ENCODE data around the gene MIPEP. TPM values are rescaled to one million over a fixed set of nuclear protein-coding genes. Genes with fewer than 3 reads are reported as not detected.
A peak's percentile ranks its signal among the peaks of the same experiment; 100 is the strongest.

The MIPEP gene
- polyA plus RNA-seq, 2 of the 4 experiments (the other 2 are of a cell fraction): 21.6 to 32.8 TPM

- CTCF ChIA-PET: interaction anchor here (1.1 kb wide), 1 partner anchor 25 kb away, joined by 3 read pairs; no protein-coding TSS in a partner anchor
- ATAC-seq (no peak), DNase-seq (ENCODE audit: low read depth in 1 of 2, low spot score in 1 of 2) (no peak)
Measured at GRCh38 chr13:23877286-23877685, 11.9 kb downstream of the MIPEP start.

DNA sequence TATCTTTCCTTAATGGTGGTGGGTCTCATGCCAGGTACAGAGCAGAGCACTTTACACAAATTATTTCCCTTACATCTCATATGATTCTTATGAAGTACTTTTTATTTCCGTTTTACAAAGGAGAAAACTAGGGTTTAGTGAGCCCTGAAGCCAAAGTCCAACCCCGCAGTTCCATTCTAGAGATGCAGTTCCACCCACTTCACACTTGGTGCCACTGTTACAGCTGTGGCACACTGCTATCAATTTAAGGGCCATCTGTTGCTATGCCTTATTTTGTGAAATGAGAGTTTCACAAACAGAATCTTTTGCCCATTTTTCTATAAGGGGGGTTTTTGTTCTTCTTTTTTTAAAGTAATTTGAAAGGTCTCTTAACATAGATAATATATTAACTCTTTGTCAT, 12.9 kb downstream of the MIPEP start:
- CTCF ChIA-PET: interaction anchor here (1.8 kb wide), 1 partner anchor 14 kb away, joined by 5 read pairs; the partner anchor contains the start of gene MIPEP
- no peak overlapping the region for H3K4me3 ChIP-seq

More at GRCh38 chr13:23877286-23877685, 11.9 kb downstream of the MIPEP start:
- WGBS (ENCODE audit: missing lambda C conversion rate): 94% methylated on average over 4 of the region's 4 CpGs
- Histone ChIP-seq H3K4me2 (no peak overlapping the region), H3K4me3 (no peak overlapping the region), H3K4me1 (no peaks in the 10 kb centered on the region), H3K9me3 (no peaks in the 10 kb centered on the region), H3K27ac (no peak overlapping the region)
- TF ChIP-seq, protein P1, sequence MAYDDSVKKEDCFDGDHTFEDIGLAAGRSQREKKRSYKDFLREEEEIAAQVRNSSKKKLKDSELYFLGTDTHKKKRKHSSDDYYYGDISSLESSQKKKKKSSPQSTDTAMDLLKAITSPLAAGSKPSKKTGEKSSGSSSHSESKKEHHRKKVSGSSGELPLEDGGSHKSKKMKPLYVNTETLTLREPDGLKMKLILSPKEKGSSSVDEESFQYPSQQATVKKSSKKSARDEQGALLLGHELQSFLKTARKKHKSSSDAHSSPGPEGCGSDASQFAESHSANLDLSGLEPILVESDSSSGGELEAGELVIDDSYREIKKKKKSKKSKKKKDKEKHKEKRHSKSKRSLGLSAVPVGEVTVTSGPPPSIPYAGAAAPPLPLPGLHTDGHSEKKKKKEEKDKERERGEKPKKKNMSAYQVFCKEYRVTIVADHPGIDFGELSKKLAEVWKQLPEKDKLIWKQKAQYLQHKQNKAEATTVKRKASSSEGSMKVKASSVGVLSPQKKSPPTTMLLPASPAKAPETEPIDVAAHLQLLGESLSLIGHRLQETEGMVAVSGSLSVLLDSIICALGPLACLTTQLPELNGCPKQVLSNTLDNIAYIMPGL (CRISPR knock-in tag; IDR thresholded peaks at IDR 0.05; ENCODE audit: borderline replicate concordance): no peak
- TF ChIP-seq POLR2A (IDR thresholded peaks at IDR 0.05; ENCODE audit: low read length) (no peak), CEBPB (IDR thresholded peaks at IDR 0.05) (no peak), FOXS1 (CRISPR knock-in tag; IDR thresholded peaks at IDR 0.05) (no peak), GATA3 (IDR thresholded peaks at IDR 0.05; ENCODE audit: borderline replicate concordance) (no peak), CHD4 (IDR thresholded peaks at IDR 0.05; ENCODE audit: borderline replicate concordance) (no peak), KDM5A (IDR thresholded peaks at IDR 0.05) (no peak), CBX2 (IDR thresholded peaks at IDR 0.05; ENCODE audit: borderline replicate concordance, low read depth) (no peak), RFX5 (IDR thresholded peaks at IDR 0.05) (no peak), CTCF (IDR thresholded peaks at IDR 0.05) (no peak)
- TF ChIP-seq, protein P2, sequence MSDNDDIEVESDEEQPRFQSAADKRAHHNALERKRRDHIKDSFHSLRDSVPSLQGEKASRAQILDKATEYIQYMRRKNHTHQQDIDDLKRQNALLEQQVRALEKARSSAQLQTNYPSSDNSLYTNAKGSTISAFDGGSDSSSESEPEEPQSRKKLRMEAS (IDR thresholded peaks at IDR 0.05): no peak
- FAIRE-seq: no peak
- POLR2A ChIA-PET: no interaction called here

More for the DNA sequence above, 12.9 kb downstream of the MIPEP start:
- POLR2A ChIA-PET: no interaction called here
- ATAC-seq (peak; percentile 71 to 77; a peak in 4 of 6 replicates), DNase-seq (ENCODE audit: low read depth in 1 of 2, low spot score in 1 of 2) (peak in 1 of 2 experiments; percentile 6), FAIRE-seq (no peak)
- Histone ChIP-seq H3K27ac (no peak overlapping the region), H3K4me1 (peaks cover 1% of the 10 kb centered on the region; the same call in 1 of the 3 replicates), H3K4me2 (no peak overlapping the region), H3K9me3 (no peaks in the 10 kb centered on the region)
- no peak for TF ChIP-seq POLR2A (IDR thresholded peaks at IDR 0.05; ENCODE audit: low read length)
- TF ChIP-seq CTCF (IDR thresholded peaks at IDR 0.05): 0 out of 3 replicates have a peak, but pooled peaks have one; percentile 15
- TF ChIP-seq RAD21 (conservative IDR thresholded peaks at IDR 0.05 in 1 of 2, IDR thresholded peaks at IDR 0.05 in 1 of 2): 0 out of 5 replicates have a peak, but pooled peaks of 1 of the 2 experiments have one; percentile 18
- 35% methylated on average over 2 of the region's 2 CpGs for WGBS (ENCODE audit: missing lambda C conversion rate)
